SH-SY5Y (cell line): ENCODE results near the gene NR2F1-AS1.

Experiments used
- GATA2 ChIP-seq: IDR thresholded peaks from 2 replicates; pipeline ENCODE4 v1.6.1; 2011; ENCODE audit warnings: mild to moderate bottlenecking, low read depth, low read length
- GATA3 ChIP-seq: IDR thresholded peaks from 2 replicates; pipeline ENCODE4 v1.6.1; 2011; ENCODE audit warnings: low read depth, mild to moderate bottlenecking, low read length, moderate library complexity

DNA sequence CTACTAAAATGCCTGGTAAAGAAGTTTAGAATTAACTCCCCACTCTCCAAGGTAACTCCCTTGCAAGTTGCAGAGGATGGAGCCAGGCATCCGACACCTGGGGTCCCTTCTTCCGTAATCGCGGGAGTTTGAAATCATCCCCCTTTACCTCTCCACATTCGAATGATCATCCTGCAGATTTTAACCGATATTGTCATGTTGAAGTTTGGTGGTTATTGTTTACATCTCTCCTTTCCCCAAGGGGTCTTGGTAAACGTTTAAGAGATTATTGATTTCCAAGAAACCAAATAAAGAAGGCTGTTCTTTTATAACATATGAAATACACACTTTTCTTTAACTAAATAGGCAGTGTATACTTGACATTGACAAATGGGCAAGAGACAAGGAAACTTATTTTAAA is 28.7 kb upstream of the NR2F1-AS1 start:
- TF ChIP-seq GATA3 (no peak), GATA2 (no peak)
